ENCODE measurements around the gene POLR2C. TPM values are rescaled to one million over a fixed set of nuclear protein-coding genes. Genes with fewer than 3 reads are reported as not detected.

The POLR2C gene
- total and polyA plus RNA-seq, 10 donors = 23.2 to 75.6 (median 49.0) TPM

GRCh38 chr16:57452021-57452420 is 10.5 kb upstream of the POLR2C start:
- WGBS, 5 donors = 93 to 96% (median 94%) methylated on average over 10 of the region's 10 CpGs
- Histone ChIP-seq H3K36me3 (peaks cover 0 to 63% (median 49%) of the 10 kb centered on the region in 6 donors), H3K27ac (no peak overlapping the region), H3K9me3 (no peaks in the 10 kb centered on the region), H3K4me3 (no peak overlapping the region), H3K4me1 (peaks cover 7 to 25% (median 16%) of the 10 kb centered on the region in 6 donors), H3K27me3 (replicated peaks in 1 of 7) (no peaks in the 10 kb centered on the region)
- TF ChIP-seq CTCF (IDR thresholded peaks at IDR 0.05 in 8 of 11, conservative IDR thresholded peaks at IDR 0.05 in 3 of 11) (no peak), POLR2A (IDR thresholded peaks at IDR 0.05) (no peak), POLR2AphosphoS5 (IDR thresholded peaks at IDR 0.05) (no peak)
- intact Hi-C loops (cut with DNase I; ENCODE audit: low total_unique reads) = no loop called here
- no peak for DNase-seq

- Histone ChIP-seq H3K9me3 (no peaks in the 10 kb centered on the region), H3K36me3 (peaks cover 0 to 78% (median 53%) of the 10 kb centered on the region in 6 donors), H3K27me3 (replicated peaks in 1 of 7) (no peaks in the 10 kb centered on the region), H3K27ac (peak overlapping the region; percentile 80 to 94 (median 90)), H3K4me3 (peak overlapping the region; percentile 86 to 97 (median 90)), H3K4me1 (peaks cover 12 to 47% (median 28%) of the 10 kb centered on the region in 6 donors)
- no peak for DNase-seq
- WGBS, 5 donors = 0 to 3% (median 2%) methylated on average over 14 to 16 of the region's 16 CpGs
- intact Hi-C loops (cut with DNase I; ENCODE audit: low total_unique reads) = loop anchor here (10.0 kb wide), 1 partner anchor 52 kb away; no protein-coding TSS in a partner anchor
- TF ChIP-seq POLR2AphosphoS5 (IDR thresholded peaks at IDR 0.05) = no peak
- no peak for TF ChIP-seq POLR2A (IDR thresholded peaks at IDR 0.05)
- TF ChIP-seq CTCF (IDR thresholded peaks at IDR 0.05 in 8 of 11, conservative IDR thresholded peaks at IDR 0.05 in 3 of 11) = no peak
Measured at GRCh38 chr16:57462978-57463362, 491 bp downstream of the POLR2C start.

GRCh38 chr16:57464523-57464922 is 2.0 kb downstream of the POLR2C start:
- H3K36me3 ChIP-seq = peaks cover 0 to 78% (median 58%) of the 10 kb centered on the region in 6 donors
- peaks cover 12 to 51% (median 28%) of the 10 kb centered on the region in 6 donors for H3K4me1 ChIP-seq
- no peaks in the 10 kb centered on the region for H3K27me3 ChIP-seq (replicated peaks in 1 of 7)
- no peak overlapping the region for H3K27ac ChIP-seq
- no peak for DNase-seq
- intact Hi-C loops (cut with DNase I; ENCODE audit: low total_unique reads) = loop anchor here (10.0 kb wide), 1 partner anchor 50 kb away; no protein-coding TSS in a partner anchor
- H3K9me3 ChIP-seq = no peaks in the 10 kb centered on the region
- TF ChIP-seq POLR2A (IDR thresholded peaks at IDR 0.05) = no peak
- TF ChIP-seq CTCF (IDR thresholded peaks at IDR 0.05 in 8 of 11, conservative IDR thresholded peaks at IDR 0.05 in 3 of 11) = no peak
- 87 to 100% (median 96%) methylated on average over 2 of the region's 2 CpGs for WGBS, 5 donors
- H3K4me3 ChIP-seq = no peak overlapping the region

- H3K27ac ChIP-seq = no peak overlapping the region
- TF ChIP-seq CTCF (IDR thresholded peaks at IDR 0.05 in 8 of 11, conservative IDR thresholded peaks at IDR 0.05 in 3 of 11) (no peak), POLR2A (IDR thresholded peaks at IDR 0.05) (no peak), POLR2AphosphoS5 (IDR thresholded peaks at IDR 0.05) (no peak)
- peaks cover 0 to 99% (median 75%) of the 10 kb centered on the region in 6 donors for H3K36me3 ChIP-seq
- no peaks in the 10 kb centered on the region for H3K27me3 ChIP-seq (replicated peaks in 1 of 7)
- DNase-seq = no peak
- peaks cover 13 to 74% (median 53%) of the 10 kb centered on the region in 6 donors for H3K4me1 ChIP-seq
- WGBS, 5 donors = 75 to 94% (median 91%) methylated on average over 2 of the region's 2 CpGs
- no peak overlapping the region for H3K4me3 ChIP-seq
- no peaks in the 10 kb centered on the region for H3K9me3 ChIP-seq
- intact Hi-C loops (cut with DNase I; ENCODE audit: low total_unique reads) = loop anchor here (10.0 kb wide), 1 partner anchor 46 kb away; no protein-coding TSS in a partner anchor
Measured at GRCh38 chr16:57468346-57468745, 5.9 kb downstream of the POLR2C start.

All from spleen (tissue), 11 donors.